Smooth muscle cell of the pulmonary artery (primary cell): ENCODE data around the gene NEU1. TPM values are rescaled to one million over a fixed set of nuclear protein-coding genes. Genes with fewer than 3 reads are reported as not detected.

Source experiments
- total RNA-seq: library from RNA; depleted of rRNA; stranded (reverse); fragments of >200 nt; gene quantifications from 2 replicates; pipeline ENCODE4 v1.2.3, GENCODE V29; 2014

NEU1 gene
- total RNA-seq, result 75.7 and 102 TPM in 2 replicates

DNA sequence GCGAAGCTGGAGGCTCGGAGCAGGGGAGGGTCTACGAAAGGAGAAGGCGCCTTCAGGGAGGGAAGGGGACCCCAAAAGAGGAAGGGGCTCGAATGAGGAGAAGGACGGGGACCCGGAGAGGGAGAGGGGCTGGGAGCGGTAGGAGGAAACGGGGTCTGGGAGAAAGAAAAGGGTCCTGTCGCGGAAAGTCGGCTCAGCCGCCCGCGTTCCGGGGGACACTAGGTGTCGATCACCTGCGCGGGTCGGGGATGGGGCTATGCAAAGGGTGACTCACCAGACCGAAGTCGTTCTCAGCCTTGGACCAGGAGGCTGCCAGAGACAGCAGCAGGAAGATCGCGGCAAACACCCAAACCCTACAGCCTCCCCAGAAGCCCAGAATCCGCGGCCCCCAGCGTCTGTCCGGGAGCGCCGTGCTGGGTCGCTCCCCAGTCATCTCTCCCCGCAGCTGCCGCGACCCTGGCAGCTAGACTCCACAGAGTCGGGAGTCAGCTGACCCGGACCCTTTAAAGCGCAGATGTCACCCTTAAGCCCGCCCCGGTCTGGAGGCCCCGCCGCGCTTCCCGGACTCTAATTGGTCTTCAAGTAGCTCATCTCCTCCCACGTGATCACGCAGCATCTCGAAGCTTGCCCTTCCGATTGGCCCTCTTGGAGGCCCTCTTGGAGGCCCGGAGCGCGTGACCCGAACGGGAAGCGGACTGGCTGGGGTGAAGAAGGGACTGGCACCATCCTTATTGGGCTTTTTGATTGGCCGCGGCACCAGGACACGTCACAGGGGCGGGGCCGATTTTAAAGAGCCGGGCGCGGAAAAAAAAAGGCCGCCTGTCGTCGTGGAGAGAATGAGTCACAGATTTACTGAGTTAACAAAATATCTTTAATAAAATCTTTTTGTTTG lies at the start of gene NEU1:
Gene NEU1, minus strand, starts transcription at position 478 of the 892 bp plus-strand sequence. Its CDS starts 45 bp downstream, at position 433.

DNA sequence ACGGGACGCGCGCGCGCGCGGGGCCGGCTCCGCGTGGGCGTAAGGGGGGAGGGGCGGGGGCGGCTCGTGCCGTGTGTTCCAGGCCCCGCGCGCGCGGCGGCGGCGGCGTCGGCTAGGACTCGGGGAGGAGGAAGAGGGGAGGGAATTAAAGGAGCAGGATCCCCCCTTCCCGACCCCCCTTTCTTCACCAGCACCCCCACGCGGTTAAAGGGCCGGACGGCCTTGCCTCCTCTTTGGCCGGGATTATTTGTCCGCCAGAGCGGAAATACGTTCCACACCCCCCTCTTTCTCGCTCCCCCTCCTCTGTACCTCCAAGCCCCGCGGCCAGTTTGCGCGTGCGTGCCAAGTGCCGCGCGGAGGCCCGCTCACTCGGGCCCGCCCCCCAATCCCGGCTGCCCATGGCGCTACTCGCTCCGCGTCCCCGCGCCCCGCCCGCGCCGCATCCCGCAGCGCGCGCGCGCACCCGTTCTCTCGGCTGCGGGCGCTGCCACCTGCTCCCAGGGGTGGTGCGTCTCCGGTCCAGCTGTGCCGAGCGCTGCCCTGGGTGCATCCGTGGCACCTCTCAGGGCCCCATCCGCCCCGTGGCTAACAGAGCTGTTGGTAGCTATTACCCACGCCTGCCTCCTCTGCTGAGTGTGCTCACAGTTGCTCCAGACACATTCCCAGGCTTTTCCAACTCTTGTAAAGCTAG lies 39.5 kb upstream of the NEU1 start, which contains the start of gene ZBTB12:
Gene ZBTB12, minus strand, starts transcription at position 134 of the 691 bp plus-strand sequence. CDS start 781 bp downstream, outside the sequence.

DNA sequence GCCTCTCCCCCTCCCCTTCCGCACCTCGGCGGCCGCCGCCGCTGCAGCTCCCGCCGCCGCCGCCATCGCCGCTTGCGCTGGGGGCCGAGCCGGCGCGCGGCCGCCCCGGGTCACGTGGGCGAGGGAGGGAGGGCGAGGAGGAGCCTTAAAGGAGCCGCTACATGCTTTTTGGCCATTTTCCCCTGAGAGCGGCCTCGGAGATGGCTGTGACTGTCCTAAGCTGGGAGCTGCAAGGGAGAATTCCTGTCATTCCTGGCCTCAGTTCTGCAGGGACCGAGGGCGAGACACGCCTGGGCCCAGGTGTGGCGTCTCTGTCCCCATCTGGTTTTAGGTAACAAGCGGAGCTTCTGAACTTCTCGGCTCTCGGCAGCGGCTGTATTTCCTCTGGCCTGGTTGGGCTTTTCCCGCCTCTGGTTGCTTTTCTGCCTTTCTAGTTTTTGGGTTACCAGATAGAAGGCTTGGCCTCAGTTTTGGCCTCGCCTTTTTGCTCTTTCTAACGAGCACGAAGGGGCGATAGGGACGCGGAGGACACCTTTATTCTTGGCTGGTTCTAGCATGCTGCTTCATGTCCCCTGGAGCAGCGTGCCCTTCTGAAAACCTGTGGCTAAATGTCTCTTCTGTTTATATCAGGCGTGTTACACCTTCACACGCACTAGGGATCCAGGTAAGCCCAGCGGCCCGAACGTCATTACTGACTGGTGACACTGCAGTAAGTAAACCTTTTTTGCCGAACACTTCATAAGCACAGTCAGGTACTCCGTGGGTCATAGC lies 35.2 kb upstream of the NEU1 start, which contains the start of gene EHMT2:
Gene EHMT2, minus strand, starts transcription at position 87 of the 771 bp plus-strand sequence. Its CDS starts 21 bp downstream, at position 66.

DNA sequence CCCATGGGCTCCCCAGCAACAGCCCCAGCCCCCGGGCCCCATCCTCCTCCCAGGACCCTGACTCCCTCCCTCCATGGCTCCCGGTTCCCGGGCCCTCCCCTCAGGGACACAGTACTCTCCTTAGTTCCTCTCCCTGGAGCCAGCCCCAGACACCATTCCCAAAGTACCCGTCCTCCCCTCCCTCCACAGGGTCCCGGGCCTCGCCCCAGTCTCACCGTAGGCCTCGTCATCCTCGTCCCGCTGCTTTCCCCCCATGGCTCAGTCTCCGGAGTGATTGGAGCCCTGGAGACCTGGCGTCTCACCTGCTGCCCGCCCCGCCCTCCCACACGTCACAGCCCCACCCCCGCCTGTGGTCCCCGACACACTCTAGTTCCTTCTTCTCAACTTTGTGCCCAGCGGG lies 16.1 kb upstream of the NEU1 start, which contains the start of gene SLC44A4:
Gene SLC44A4, minus strand, starts transcription at position 272 of the 400 bp plus-strand sequence. Its CDS starts 17 bp downstream, at position 255.

DNA sequence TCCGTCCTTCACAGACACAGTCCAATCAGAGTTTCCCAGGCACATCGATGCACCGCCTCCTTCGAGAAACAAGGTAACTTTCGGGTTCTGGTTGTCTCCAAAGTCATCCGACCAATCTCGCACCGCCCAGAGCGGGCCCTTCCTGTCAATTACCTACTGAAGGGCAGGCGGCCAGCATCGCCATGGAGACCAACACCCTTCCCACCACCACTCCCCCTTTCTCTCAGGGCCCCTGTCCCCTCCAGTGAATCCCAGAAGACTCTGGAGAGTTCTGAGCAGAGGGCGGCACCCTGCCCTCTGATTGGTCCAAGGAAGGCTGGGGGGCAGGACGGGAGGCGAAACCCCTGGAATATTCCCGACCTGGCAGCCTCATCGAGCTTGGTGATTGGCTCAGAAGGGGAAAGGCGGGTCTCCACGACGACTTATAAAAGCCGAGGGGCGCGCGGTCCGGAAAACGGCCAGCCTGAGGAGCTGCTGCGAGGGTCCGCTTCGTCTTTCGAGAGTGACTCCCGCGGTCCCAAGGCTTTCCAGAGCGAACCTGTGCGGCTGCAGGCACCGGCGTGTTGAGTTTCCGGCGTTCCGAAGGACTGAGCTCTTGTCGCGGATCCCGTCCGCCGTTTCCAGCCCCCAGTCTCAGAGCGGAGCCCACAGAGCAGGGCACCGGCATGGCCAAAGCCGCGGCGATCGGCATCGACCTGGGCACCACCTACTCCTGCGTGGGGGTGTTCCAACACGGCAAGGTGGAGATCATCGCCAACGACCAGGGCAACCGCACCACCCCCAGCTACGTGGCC lies 35.1 kb downstream of the NEU1 start, which contains the start of gene HSPA1B:
Gene HSPA1B, plus strand, starts transcription at position 453 of the 794 bp plus-strand sequence. Its CDS starts 213 bp downstream, at position 666.

DNA sequence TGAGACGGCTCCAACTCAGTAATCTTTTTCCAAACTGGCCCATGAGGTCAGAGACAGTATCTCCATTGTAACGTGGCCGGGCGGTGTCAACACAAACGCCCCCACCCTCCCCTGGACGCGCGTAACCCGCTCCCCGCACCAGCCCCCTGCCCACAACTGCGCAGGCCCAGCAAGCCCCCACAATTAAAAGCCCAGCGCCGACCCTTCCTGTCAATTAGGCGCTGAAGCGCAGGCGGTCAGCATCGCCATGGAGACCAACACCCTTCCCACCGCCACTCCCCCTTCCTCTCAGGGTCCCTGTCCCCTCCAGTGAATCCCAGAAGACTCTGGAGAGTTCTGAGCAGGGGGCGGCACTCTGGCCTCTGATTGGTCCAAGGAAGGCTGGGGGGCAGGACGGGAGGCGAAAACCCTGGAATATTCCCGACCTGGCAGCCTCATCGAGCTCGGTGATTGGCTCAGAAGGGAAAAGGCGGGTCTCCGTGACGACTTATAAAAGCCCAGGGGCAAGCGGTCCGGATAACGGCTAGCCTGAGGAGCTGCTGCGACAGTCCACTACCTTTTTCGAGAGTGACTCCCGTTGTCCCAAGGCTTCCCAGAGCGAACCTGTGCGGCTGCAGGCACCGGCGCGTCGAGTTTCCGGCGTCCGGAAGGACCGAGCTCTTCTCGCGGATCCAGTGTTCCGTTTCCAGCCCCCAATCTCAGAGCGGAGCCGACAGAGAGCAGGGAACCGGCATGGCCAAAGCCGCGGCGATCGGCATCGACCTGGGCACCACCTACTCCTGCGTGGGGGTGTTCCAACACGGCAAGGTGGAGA lies 47.4 kb downstream of the NEU1 start, which contains the start of the genes HSPA1A and HSPA1L:
Gene HSPA1A, plus strand, starts transcription at position 519 of the 814 bp plus-strand sequence. Its CDS starts 214 bp downstream, at position 733.
Gene HSPA1L, minus strand, starts transcription at position 259 of the 814 bp plus-strand sequence. CDS start 3,311 bp downstream, outside the sequence.

Other genes starting within 250 kb of the NEU1 start
- gene AIF1, start 247.6 kb downstream of the NEU1 start, total RNA-seq, result not detected in 2 replicates
- gene PRRC2A, start 242.1 kb downstream of the NEU1 start, total RNA-seq, result 61.8 and 76.9 TPM in 2 replicates
- gene BAG6, start 210.2 kb downstream of the NEU1 start, total RNA-seq, result 194 and 208 TPM in 2 replicates
- 1.0 and 1.6 TPM in 2 replicates for gene APOM, start 206.9 kb downstream of the NEU1 start, total RNA-seq
- 20.9 and 23.3 TPM in 2 replicates for gene C6orf47, start 202.0 kb downstream of the NEU1 start, total RNA-seq
- 9.7 and 14.1 TPM in 2 replicates for gene GPANK1, start 197.8 kb downstream of the NEU1 start, total RNA-seq
- 75.1 and 82.0 TPM in 2 replicates for gene CSNK2B, start 196.7 kb downstream of the NEU1 start, total RNA-seq
- gene LY6G5B, start 192.8 kb downstream of the NEU1 start, total RNA-seq, result 1.9 and 4.0 TPM in 2 replicates
- 0.26 and 0.85 TPM in 2 replicates for gene LY6G5C, start 181.8 kb downstream of the NEU1 start, total RNA-seq
- gene ABHD16A, start 159.5 kb downstream of the NEU1 start, total RNA-seq, result 47.6 and 50.4 TPM in 2 replicates
- not detected in 2 replicates for gene LY6G6F, start 156.0 kb downstream of the NEU1 start, total RNA-seq
- not detected in 2 replicates for gene LY6G6D, start 147.5 kb downstream of the NEU1 start, total RNA-seq
- not detected in 2 replicates for gene LY6G6C, start 141.1 kb downstream of the NEU1 start, total RNA-seq
- gene MPIG6B, start 139.4 kb downstream of the NEU1 start, total RNA-seq, result not detected in 2 replicates
- gene DDAH2, start 133.5 kb downstream of the NEU1 start, total RNA-seq, result 66.1 and 86.1 TPM in 2 replicates
- gene CLIC1, start 126.3 kb downstream of the NEU1 start, total RNA-seq, result 417 and 463 TPM in 2 replicates
- 3.8 and 6.6 TPM in 2 replicates for gene MSH5, start 122.8 kb downstream of the NEU1 start, total RNA-seq
- gene SAPCD1, start 100.2 kb downstream of the NEU1 start, total RNA-seq, result 0.78 and 0.79 TPM in 2 replicates
- gene VWA7, start 85.5 kb downstream of the NEU1 start, total RNA-seq, result 0.26 and 0.46 TPM in 2 replicates
- 50.8 and 109 TPM in 2 replicates for gene VARS1, start 67.1 kb downstream of the NEU1 start, total RNA-seq
- 16.7 and 16.9 TPM in 2 replicates for gene LSM2, start 55.9 kb downstream of the NEU1 start, total RNA-seq
- 1.9 and 2.2 TPM in 2 replicates for gene HSPA1L, start 47.5 kb downstream of the NEU1 start, total RNA-seq
- gene HSPA1A, start 47.3 kb downstream of the NEU1 start, total RNA-seq, result 133 and 166 TPM in 2 replicates
- gene HSPA1B, start 35.1 kb downstream of the NEU1 start, total RNA-seq, result 113 and 154 TPM in 2 replicates
- 0.20 TPM in 1 of 2 replicates, not detected in the other for gene SLC44A4, start 16.2 kb upstream of the NEU1 start, total RNA-seq
- 57.3 and 69.7 TPM in 2 replicates for gene EHMT2, start 34.9 kb upstream of the NEU1 start, total RNA-seq
- 7.6 and 9.8 TPM in 2 replicates for gene ZBTB12, start 39.3 kb upstream of the NEU1 start, total RNA-seq
- gene C2, start 64.9 kb upstream of the NEU1 start, total RNA-seq, result 1.7 and 4.7 TPM in 2 replicates
- 49.7 and 81.0 TPM in 2 replicates for gene CFB, start 83.3 kb upstream of the NEU1 start, total RNA-seq
- gene NELFE, start 96.2 kb upstream of the NEU1 start, total RNA-seq, result 78.7 and 86.4 TPM in 2 replicates
- 66.7 and 73.4 TPM in 2 replicates for gene SKIC2, start 96.4 kb upstream of the NEU1 start, total RNA-seq
- gene DXO, start 109.3 kb upstream of the NEU1 start, total RNA-seq, result 10.8 and 15.1 TPM in 2 replicates
- 9.4 and 12.3 TPM in 2 replicates for gene C4A, start 119.2 kb upstream of the NEU1 start, total RNA-seq
- gene C4B, start 152.0 kb upstream of the NEU1 start, total RNA-seq, result 8.4 and 12.6 TPM in 2 replicates
- 0.20 and 0.26 TPM in 2 replicates for gene CYP21A2, start 175.6 kb upstream of the NEU1 start, total RNA-seq
- gene TNXB, start 246.5 kb upstream of the NEU1 start, total RNA-seq, result 9.8 and 66.7 TPM in 2 replicates